Duodenal mucosa (tissue), 2 donors: ENCODE measurements around the gene MCUR1.

Experiments
- H3K27ac ChIP-seq: one replicate; pipeline ENCODE4 v1.7.0; 2013; ENCODE audit warnings: low read depth, low read length
- H3K27me3 ChIP-seq, 2 donors: one replicate each; pipeline ENCODE4 v1.7.0; 2013; ENCODE audit warnings: low read length in 2 of 2, control low read depth in 1 of 2; ENCODE audit not compliant: insufficient read depth in 2 of 2, control insufficient read depth in 1 of 2
- H3K36me3 ChIP-seq, 2 donors: one replicate each; pipeline ENCODE4 v1.7.0; 2013; ENCODE audit warnings: low read length in 2 of 2, control low read depth in 1 of 2; ENCODE audit not compliant: insufficient read depth in 2 of 2, control insufficient read depth in 1 of 2
- H3K4me1 ChIP-seq, 2 donors: one replicate each; pipeline ENCODE4 v1.7.0; 2013; ENCODE audit warnings: low read length in 2 of 2, control low read depth in 1 of 2; ENCODE audit not compliant: insufficient read depth in 2 of 2, control insufficient read depth in 1 of 2
- H3K4me3 ChIP-seq, 2 donors: one replicate each; pipeline ENCODE4 v1.7.0; 2013; ENCODE audit warnings: low read length in 2 of 2, low read depth in 1 of 2
- H3K9ac ChIP-seq, 2 donors: one replicate each; pipeline ENCODE4 v1.7.0; 2013; ENCODE audit warnings: low read length in 2 of 2, low read depth in 1 of 2
- H3K9me3 ChIP-seq, 2 donors: one replicate each; pipeline ENCODE4 v1.7.0; 2013; ENCODE audit warnings: low read length in 2 of 2, control low read depth in 1 of 2; ENCODE audit not compliant: control insufficient read depth in 1 of 2

The MCUR1 gene

DNA sequence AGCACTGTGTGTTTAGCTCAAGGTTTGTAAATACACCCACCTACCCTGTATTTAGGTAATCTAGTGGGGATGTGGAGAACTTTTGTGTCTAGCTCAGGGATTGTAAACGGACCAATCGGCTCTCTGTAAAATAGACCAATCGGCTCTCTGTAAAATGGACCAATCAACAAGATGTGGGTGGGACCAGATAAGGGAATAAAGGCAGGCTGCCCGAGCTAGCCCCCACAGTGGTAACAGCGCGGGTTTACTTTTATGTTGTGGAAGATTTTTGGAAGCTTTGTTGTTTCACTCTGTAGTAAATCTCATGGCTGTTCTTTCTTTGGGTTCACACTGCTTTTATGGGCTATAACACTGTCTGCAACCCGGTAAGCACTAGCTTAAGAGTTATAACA is 70.6 kb downstream of the MCUR1 start:
- no peaks in the 10 kb centered on the region for H3K4me1 ChIP-seq
- no peaks in the 10 kb centered on the region for H3K9me3 ChIP-seq
- no peaks in the 10 kb centered on the region for H3K36me3 ChIP-seq
- H3K9ac ChIP-seq = no peak overlapping the region
- H3K4me3 ChIP-seq = no peak overlapping the region
- H3K27ac ChIP-seq = no peak overlapping the region
- no peaks in the 10 kb centered on the region for H3K27me3 ChIP-seq

DNA sequence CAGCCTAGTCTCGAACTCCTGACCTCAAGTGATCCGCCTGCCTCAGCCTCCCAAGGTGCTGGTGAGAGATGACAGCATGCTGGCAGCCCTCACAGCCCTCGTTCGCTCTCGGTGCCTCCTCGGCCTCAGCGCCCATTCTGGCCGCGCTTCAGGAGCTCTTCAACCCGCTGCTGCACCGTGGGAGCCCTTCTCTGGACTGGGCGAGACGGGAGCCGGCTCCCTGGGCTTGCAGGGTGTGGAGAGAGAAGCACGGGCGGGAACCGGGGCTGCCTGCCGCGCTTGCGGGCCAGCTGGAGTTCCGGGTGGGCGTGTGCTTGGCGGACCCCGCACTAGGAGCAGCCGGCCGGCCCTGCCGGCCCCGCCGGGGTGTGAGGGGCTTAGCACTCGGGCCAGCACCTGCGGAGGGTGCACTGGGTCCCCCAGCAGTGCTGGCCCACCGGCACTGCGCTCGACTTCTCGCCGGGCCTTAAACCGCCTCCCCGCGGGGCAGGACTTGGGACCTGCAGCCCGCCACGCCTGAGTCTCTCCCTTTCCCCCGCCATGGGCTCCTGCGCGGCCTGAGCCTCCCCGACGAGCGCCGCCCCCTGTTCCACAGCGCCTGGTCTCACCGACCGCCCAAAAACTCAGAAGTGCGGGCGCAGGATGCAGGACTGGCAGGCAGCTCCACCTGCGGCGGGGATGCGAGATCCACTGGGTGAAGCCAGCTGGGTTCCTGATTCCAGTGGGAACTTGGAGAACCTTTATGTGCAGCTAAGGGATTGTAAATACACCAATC is 71.2 kb downstream of the MCUR1 start:
- Histone ChIP-seq H3K36me3 (no peaks in the 10 kb centered on the region), H3K9me3 (no peaks in the 10 kb centered on the region), H3K4me1 (no peaks in the 10 kb centered on the region), H3K27me3 (no peaks in the 10 kb centered on the region), H3K9ac (no peak overlapping the region), H3K4me3 (no peak overlapping the region), H3K27ac (no peak overlapping the region)

DNA sequence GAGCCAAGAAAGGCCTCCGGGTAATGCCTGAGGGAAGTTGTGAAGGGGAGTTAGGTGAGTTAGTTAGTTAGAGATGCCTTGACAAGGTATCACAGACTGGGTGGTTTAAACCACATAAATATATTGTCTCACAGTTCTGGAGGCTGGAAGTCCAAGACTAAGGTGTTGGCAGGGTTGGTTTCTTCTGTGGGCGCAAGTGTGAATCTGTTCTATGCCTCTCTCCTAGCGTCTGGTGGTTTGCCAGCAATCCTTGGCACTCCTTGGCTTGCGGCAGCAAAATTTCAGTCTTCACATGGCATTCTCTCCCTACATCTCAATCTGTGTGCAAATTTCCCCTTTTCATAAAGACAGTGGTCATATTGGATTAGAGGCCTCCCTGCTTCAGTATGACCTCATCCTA is 73.0 kb downstream of the MCUR1 start:
- no peaks in the 10 kb centered on the region for H3K9me3 ChIP-seq
- H3K27me3 ChIP-seq = no peaks in the 10 kb centered on the region
- H3K4me3 ChIP-seq = no peak overlapping the region
- H3K36me3 ChIP-seq = no peaks in the 10 kb centered on the region
- H3K9ac ChIP-seq = no peak overlapping the region
- H3K27ac ChIP-seq = no peak overlapping the region
- H3K4me1 ChIP-seq = no peaks in the 10 kb centered on the region
